ENCODE measurements around the gene HSPA9. TPM values are rescaled to one million over a fixed set of nuclear protein-coding genes. Genes with fewer than 3 reads are reported as not detected.
A peak's percentile ranks its signal among the peaks of the same experiment; 100 is the strongest.

HSPA9 gene
- total RNA-seq, 2 donors from 2014 or later, result 208 to 261 TPM

DNA sequence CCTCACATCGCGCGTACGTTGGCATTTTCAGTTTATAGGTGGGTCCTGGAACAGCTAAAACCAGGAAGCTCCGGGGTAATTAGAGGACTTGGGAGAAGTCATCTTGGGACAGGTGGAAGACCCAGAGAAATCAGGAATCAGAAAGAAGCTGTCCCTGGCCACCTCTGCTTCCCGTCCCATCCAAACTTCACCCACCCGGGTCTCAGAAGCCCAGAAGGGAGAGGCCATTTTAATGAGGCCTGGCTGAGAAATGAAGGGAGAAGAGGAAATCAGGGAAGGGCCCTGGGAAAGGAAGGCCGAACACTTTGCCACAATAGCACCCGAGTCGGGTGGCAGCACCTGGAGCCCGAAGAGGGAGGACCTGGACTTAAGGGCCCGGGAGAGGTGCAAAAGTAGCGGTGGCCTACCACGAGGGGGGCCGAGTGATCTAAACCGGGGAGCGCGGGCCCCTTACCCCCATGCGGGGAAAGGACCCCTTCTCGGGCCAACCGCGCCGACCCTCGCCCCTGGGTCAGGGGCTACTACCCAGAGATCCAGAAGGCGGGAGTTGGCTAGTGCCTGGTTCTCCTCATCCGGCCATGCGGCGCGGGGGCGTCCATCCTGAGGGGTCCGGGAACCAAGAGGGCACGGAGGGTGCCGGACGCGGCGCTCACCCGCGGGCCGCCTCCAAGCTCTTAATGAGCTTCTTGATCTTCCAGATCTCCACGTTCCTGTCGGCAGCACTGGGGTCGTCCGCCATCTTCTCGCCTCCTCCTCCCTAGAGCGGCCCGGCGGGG, 32.8 kb downstream of the HSPA9 start:
- intact Hi-C loops (cut with DNase I), result no loop called here
- peak in 1 of 2 donors; percentile 2 for ATAC-seq

GRCh38 chr5:138541511-138542179, 33.6 kb downstream of the HSPA9 start:
- ATAC-seq (no peak), DNase-seq (no peak)
- intact Hi-C loops (cut with DNase I), result no loop called here

More for the DNA sequence above, 32.8 kb downstream of the HSPA9 start:
- no peak for DNase-seq

DNA sequence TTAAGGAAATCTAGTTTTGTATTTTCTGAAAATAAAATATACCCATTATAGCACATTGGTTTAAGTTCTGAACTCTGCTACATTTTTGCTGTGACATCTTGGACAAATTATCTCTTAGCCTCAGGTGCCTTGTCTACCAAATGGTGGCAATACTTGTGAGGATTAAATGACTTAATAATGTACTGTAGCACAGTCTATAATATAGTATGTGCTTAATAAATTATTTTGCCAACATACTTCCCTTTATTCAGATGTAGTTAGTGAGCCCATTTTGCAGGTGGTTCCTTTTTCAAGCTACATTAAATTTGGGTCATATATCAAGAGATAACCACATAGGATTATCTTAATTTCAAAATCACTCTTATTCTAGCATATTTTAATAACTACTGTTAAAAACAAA, 35.4 kb downstream of the HSPA9 start:
- no peak for DNase-seq
- intact Hi-C loops (cut with DNase I), result no loop called here

DNA sequence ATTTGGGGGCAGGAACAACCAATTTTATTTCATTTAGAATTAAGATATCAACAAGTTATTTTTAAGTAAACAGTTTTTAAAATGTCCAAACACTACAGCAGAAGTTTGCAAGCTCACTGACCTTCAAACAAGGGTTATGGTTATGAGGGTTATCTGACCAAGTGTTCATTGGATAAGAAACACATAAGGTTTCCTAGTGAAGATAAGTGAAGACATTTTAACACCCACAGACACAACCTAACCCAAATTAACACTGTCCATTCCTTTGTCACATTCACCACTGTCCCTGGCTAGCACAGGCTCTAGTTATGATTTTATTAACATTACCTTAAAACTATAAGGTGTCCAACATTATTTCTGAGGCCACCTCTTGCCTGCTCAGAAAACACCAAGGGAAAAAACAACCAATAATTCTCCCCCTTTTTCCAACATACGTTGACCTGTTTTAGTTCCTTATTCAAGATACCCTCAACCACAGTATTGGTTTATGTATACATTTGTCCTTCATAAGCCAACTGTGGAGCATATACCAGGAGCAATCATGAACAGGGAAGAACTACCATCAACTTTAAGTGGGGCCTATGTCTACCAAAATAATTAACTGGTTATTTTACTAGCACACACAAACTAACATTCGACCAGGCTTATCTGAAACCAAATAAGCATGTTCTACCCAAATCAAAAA, 36.1 kb downstream of the HSPA9 start:
- intact Hi-C loops (cut with DNase I), result no loop called here
- no peak for ATAC-seq

More for the DNA sequence above, 35.4 kb downstream of the HSPA9 start:
- ATAC-seq, result no peak

GRCh38 chr5:138536665-138537315, 38.4 kb downstream of the HSPA9 start:
- peak in 1 of 2 donors; percentile 29 for ATAC-seq
- no peak for DNase-seq
- intact Hi-C loops (cut with DNase I), result no loop called here

More for the DNA sequence above, 36.1 kb downstream of the HSPA9 start:
- DNase-seq, result no peak

DNA sequence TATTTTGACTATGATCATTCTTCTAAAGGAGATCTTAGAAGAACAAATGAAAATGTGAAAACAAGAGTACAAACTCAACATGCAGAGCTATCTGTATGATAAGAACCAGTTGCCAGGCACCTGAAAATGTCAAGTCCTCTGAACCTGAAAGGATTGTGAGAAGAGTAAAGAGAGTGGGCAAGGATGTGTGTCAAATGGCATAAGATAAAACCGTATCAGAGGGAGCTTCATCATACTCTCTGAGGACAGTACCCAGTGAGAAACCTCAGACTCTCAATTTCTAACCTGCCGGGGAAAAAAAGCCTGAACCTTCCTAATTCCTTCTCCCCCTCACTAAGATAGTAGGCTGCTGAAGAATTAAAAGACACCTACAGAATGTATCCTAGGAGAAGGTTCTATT, 39.0 kb downstream of the HSPA9 start:
- no peak for DNase-seq
- intact Hi-C loops (cut with DNase I), result no loop called here
- peak in 1 of 2 donors; percentile 33 for ATAC-seq

DNA sequence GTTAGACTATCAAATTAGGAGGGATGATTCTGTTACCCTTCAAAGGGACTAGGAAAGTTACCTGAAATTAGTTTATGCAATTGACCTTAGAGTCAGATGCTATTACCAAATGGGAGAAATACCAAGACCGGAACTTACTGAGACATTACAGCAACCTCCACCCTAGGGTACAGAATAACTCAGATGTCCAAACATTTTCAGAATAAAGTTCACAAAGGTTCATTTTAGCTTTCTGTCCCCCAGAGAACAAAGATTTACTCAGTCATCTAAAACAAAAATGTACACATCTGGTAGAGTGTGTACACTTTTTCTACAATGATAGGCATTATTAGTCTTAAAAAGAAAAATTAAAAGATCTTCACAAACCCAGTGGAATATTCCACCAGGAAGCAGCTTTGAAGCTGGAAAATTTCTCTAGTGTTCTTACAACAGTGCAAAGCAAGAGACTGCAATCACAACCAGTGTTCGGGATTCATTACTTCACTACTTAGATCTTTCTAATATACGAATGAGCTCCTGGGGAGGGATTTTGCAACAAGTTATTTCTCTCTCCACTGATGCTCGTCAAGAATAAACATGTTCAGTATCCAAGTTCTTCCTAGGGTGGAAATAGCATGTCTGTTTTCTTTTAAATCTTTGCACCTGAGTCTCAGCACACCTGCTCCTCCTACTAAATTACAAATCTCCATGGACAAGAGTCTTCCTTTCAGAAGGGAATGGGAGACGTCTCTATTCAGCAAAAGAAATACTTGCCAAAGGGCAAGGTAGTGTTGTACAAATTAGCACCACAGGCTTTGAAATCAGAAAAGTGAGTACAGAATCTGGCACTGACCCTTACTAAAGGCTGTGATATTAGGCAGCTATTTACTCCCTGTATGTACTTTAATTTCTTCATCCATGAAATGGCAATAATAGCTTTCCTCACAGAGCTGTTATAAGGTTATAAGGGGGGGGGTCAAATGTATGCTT, 40.9 kb downstream of the HSPA9 start:
- ATAC-seq, result peak in 1 of 2 donors; percentile 72
- DNase-seq, result no peak
- intact Hi-C loops (cut with DNase I), result no loop called here

- no peak for ATAC-seq
Observed at GRCh38 chr5:138529812-138530211, 45.4 kb downstream of the HSPA9 start.

DNA sequence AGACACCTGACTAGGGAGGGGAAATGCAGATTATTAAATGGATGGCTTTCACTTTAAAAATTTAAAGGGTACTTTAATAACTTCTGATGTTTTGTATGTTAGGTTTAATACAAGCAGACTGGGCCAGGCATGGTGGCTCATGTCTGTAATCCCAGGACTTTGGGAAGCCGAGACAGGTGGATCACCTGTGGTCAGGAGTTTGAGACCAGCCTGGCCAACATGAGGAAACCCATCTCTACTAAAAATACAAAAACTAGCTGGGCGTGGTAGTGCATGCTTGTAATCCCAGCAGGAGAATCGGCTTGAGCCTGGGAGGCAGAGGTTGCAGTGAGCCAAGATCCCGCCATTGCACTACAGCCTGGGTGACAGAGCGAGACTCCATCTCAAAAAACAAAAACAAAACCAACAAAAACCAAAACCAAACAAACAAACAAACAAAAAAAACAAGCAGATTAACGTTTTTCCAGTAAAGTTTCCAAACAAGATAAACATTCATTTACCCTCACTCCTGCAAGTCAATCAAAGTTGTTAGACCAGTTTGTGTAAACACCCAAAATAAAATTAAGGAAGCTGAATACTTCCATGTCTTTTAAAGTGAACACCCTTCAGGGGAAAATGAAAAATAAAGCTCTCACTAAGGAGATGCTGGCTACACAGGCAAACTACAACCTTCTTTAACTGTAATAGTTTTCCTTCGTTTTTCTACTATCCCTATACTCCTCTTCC, 46.3 kb downstream of the HSPA9 start:
- intact Hi-C loops (cut with DNase I), result no loop called here
- ATAC-seq, result no peak
- DNase-seq, result no peak

More at GRCh38 chr5:138529812-138530211, 45.4 kb downstream of the HSPA9 start:
- intact Hi-C loops (cut with DNase I), result no loop called here
- no peak for DNase-seq

DNA sequence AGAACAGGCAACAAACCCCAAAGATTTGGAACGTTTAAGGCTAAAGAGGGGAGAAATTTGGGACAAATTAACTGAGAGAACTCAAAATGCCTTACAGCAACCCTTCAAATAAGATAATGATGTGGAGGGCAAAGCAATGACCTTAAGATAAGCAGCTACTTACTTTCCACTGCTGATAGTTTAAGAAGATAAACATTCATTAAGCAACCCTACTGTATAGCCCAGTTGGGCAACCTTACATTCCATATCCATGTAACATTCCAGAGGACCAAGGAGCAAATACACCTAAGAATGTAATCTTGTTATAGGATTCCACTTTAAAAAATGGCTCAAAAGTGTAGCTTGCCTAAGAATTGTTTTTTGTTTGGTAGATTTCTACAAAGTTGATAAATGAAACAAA, 47.0 kb downstream of the HSPA9 start:
- peak in 1 of 2 donors; percentile 24 for ATAC-seq
- DNase-seq, result no peak
- intact Hi-C loops (cut with DNase I), result no loop called here

DNA sequence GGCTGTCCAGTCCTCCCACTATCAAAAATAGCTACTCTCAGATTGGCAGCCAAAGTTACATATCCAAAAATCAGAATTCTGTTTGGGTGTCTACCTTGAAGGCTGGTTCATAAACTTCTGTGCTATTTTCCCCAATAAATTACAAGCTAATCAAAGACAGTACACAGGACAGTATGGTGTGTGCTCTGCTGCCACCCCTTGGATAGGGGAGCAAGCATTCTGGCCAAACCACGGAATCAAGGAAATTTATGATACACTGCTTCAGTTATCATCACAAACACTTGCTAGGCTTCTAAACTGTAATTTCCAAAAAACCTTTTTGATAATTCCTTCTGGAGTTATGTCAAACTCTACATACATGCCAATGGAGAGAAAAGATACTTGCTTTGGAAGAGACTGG, 48.0 kb downstream of the HSPA9 start:
- peak in 1 of 2 donors; percentile 20 for ATAC-seq
- intact Hi-C loops (cut with DNase I), result no loop called here
- no peak for DNase-seq

GRCh38 chr5:138523406-138523805, 51.8 kb downstream of the HSPA9 start:
- intact Hi-C loops (cut with DNase I), result no loop called here
- no peak for ATAC-seq
- DNase-seq, result no peak

DNA sequence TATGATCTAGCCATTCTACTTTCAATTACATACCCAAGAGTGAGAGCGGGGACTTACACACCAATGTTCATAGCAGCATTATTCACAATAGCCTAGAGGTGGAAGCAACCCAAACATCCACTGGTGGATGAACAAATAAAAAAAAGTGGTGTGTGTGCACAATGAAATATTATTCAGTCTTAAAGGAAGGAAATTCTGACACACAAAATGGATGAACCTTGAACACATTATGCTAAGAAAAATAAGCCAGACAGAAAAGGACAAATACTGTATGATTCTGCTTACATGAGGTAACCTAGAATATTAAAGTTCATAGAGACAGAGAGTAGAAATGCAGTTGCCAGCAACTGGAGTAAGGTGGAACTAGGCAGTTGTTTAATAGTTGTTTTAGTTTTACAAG, 54.2 kb downstream of the HSPA9 start:
- intact Hi-C loops (cut with DNase I), result no loop called here
- no peak for ATAC-seq
- no peak for DNase-seq

DNA sequence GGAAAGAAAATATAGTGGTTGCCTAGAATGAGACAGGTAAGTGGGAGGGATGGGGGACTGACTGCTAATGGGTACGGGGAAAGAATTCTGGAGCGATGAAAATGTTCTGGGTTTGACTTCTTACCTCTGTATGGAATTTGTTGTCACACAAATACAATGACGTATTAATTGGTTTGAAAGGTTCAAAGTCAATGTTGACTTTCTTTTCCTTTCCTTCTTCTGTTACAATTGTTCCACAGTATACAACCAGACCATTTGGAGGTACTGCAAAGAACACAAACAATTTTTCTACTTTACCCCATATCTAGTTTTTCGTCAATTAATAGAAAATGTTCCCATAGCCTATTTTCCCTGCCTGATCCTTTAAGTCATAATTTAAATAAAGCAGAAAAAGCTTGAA, 57.8 kb downstream of the HSPA9 start:
- DNase-seq (no peak), ATAC-seq (no peak)
- intact Hi-C loops (cut with DNase I), result no loop called here

DNA sequence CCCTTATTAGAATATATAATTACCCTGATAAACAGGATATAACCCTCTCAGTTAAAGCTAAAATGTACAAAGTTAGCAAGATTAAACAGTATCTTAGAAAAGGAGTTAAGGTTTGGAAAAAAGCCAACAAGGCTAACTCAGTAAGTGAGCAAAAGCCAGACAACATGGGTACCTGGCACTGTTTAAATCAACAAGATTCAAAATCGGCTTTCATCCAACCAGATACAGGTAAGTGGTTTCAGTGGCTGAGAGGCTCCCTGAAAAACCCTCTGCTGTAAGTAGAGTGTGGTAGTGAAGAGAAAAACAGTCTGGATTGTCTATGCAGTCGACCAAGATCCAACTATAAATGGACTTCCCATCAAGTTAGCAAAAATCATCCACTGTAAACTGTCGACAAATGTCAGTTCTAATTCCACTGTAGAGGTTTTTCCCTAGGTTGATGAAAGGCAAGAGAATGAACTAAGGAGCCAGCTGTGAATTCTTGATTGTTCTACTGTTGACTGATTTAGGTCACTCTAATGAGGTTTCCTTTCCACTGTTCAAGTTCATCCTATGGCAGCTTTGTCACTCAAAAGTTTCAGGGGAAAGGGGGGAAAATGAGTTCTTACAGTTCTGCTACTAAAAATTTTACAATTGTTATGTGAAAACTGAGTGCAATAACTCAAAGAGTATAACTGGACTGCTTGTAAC, 59.5 kb downstream of the HSPA9 start:
- DNase-seq, result no peak
- intact Hi-C loops (cut with DNase I), result no loop called here
- no peak for ATAC-seq

GRCh38 chr5:138514021-138514420, 61.2 kb downstream of the HSPA9 start:
- intact Hi-C loops (cut with DNase I), result no loop called here
- ATAC-seq (no peak), DNase-seq (no peak)

GRCh38 chr5:138508958-138509357, 66.2 kb downstream of the HSPA9 start:
- DNase-seq (no peak), ATAC-seq (no peak)
- intact Hi-C loops (cut with DNase I), result no loop called here

Data from left cardiac atrium (tissue), 4 donors.